ENCODE measurements around the gene OTOF. TPM values are rescaled to one million over a fixed set of nuclear protein-coding genes. Genes with fewer than 3 reads are reported as not detected.

OTOF gene
- total and polyA plus RNA-seq, 2 of the 13 experiments (the other 11 are each of a cell fraction or from before 2014, with no cell fraction given), result 0.04 TPM; not detected in 1

DNA sequence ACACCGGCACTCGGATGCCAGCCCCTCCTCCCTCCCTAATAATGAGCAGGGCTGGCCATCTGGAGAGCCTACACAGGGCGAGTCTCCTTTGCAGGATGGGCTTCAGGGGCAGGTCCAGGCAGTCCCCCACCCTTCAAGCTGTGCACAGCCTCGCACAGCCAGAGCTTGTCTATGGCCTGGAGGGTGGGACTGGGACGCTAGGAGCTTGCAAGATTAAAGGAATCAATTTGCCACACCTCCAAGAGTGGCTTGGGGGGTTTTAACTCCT lies 43.9 kb upstream of the OTOF start:
- Histone ChIP-seq H3K4me1 (ENCODE audit: insufficient read depth, low read length) (no peaks in the 10 kb centered on the region), H3K27me3 (ENCODE audit: control insufficient read depth in 1 of 2, insufficient read depth in 2 of 2, low read length in 2 of 2) (peaks cover 7 to 66% of the 10 kb centered on the region in 2 experiments; a peak in 3 of 5 replicates), H3K9ac (ENCODE audit: insufficient read depth, low read depth, low read length) (no peak overlapping the region), H4K20me1 (ENCODE audit: insufficient read depth, low read length) (no peaks in the 10 kb centered on the region), H3K9me3 (ENCODE audit: low read length) (no peaks in the 10 kb centered on the region), H3K36me3 (replicated peaks in 1 of 2; ENCODE audit: control insufficient read depth in 1 of 2, insufficient read depth in 2 of 2, low read length in 2 of 2) (no peaks in the 10 kb centered on the region), H2AFZ (ENCODE audit: low read length) (no peak overlapping the region), H3K4me3 (replicated peaks in 1 of 3; ENCODE audit: insufficient read depth in 1 of 3, low read depth in 2 of 3, low read length in 3 of 3) (no peak overlapping the region), H3K4me2 (ENCODE audit: low read depth, low read length) (no peak overlapping the region), H3K79me2 (ENCODE audit: insufficient read depth, low read length) (no peaks in the 10 kb centered on the region), H3K27ac (ENCODE audit: extremely low read length, insufficient read depth, low read length) (no peak overlapping the region)
- WGBS (ENCODE audit: low lambda C conversion rate), result 4% methylated on average over 5 of the region's 5 CpGs
- BruUV-seq (replicated peaks), result no TSS peak
- FAIRE-seq (no peak), DNase-seq (ENCODE audit: low spot score) (no peak), ATAC-seq (peak; percentile 12; the same call in 1 of the 3 replicates)
- ChIA-PET POLR2A (no interaction called here), CTCF (ENCODE audit: low intra/inter-chr PET ratio, low total read pairs) (interaction anchor here (1.4 kb wide), 1 partner anchor 56 kb away, joined by 12 read pairs; no protein-coding TSS in a partner anchor)
- no peak for TF ChIP-seq ZNF652 (CRISPR knock-in tag; IDR thresholded peaks at IDR 0.05; ENCODE audit: borderline replicate concordance, low read depth)
- TF ChIP-seq LBX2 (CRISPR knock-in tag; IDR thresholded peaks at IDR 0.05; ENCODE audit: borderline replicate concordance), result no peak
- no peak for TF ChIP-seq MTA3 (CRISPR knock-in tag; IDR thresholded peaks at IDR 0.05)
- TF ChIP-seq, protein P1, sequence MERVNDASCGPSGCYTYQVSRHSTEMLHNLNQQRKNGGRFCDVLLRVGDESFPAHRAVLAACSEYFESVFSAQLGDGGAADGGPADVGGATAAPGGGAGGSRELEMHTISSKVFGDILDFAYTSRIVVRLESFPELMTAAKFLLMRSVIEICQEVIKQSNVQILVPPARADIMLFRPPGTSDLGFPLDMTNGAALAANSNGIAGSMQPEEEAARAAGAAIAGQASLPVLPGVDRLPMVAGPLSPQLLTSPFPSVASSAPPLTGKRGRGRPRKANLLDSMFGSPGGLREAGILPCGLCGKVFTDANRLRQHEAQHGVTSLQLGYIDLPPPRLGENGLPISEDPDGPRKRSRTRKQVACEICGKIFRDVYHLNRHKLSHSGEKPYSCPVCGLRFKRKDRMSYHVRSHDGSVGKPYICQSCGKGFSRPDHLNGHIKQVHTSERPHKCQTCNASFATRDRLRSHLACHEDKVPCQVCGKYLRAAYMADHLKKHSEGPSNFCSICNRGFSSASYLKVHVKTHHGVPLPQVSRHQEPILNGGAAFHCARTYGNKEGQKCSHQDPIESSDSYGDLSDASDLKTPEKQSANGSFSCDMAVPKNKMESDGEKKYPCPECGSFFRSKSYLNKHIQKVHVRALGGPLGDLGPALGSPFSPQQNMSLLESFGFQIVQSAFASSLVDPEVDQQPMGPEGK (CRISPR knock-in tag; IDR thresholded peaks at IDR 0.05), result no peak
- TF ChIP-seq, protein P2, sequence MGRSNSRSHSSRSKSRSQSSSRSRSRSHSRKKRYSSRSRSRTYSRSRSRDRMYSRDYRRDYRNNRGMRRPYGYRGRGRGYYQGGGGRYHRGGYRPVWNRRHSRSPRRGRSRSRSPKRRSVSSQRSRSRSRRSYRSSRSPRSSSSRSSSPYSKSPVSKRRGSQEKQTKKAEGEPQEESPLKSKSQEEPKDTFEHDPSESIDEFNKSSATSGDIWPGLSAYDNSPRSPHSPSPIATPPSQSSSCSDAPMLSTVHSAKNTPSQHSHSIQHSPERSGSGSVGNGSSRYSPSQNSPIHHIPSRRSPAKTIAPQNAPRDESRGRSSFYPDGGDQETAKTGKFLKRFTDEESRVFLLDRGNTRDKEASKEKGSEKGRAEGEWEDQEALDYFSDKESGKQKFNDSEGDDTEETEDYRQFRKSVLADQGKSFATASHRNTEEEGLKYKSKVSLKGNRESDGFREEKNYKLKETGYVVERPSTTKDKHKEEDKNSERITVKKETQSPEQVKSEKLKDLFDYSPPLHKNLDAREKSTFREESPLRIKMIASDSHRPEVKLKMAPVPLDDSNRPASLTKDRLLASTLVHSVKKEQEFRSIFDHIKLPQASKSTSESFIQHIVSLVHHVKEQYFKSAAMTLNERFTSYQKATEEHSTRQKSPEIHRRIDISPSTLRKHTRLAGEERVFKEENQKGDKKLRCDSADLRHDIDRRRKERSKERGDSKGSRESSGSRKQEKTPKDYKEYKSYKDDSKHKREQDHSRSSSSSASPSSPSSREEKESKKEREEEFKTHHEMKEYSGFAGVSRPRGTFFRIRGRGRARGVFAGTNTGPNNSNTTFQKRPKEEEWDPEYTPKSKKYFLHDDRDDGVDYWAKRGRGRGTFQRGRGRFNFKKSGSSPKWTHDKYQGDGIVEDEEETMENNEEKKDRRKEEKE (IDR thresholded peaks at IDR 0.05), result no peak
- TF ChIP-seq ZNF230 (CRISPR knock-in tag; IDR thresholded peaks at IDR 0.05), result no peak
- TF ChIP-seq, protein P3, sequence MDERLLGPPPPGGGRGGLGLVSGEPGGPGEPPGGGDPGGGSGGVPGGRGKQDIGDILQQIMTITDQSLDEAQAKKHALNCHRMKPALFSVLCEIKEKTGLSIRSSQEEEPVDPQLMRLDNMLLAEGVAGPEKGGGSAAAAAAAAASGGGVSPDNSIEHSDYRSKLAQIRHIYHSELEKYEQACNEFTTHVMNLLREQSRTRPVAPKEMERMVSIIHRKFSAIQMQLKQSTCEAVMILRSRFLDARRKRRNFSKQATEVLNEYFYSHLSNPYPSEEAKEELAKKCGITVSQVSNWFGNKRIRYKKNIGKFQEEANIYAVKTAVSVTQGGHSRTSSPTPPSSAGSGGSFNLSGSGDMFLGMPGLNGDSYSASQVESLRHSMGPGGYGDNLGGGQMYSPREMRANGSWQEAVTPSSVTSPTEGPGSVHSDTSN (CRISPR knock-in tag; IDR thresholded peaks at IDR 0.05), result no peak
- no peak for TF ChIP-seq ZNF180 (CRISPR knock-in tag; IDR thresholded peaks at IDR 0.05; ENCODE audit: borderline replicate concordance, low read depth)
- TF ChIP-seq ZNF441 (CRISPR knock-in tag; IDR thresholded peaks at IDR 0.05; ENCODE audit: borderline replicate concordance), result no peak
- TF ChIP-seq PHF21A (CRISPR knock-in tag; IDR thresholded peaks at IDR 0.05), result no peak
- TF ChIP-seq ZNF431 (CRISPR knock-in tag; IDR thresholded peaks at IDR 0.05; ENCODE audit: borderline replicate concordance, low read depth), result no peak
- no peak for TF ChIP-seq POLR2AphosphoS2 (IDR thresholded peaks at IDR 0.05; ENCODE audit: low read depth, low read length)
- TF ChIP-seq NR2C2 (CRISPR knock-in tag; IDR thresholded peaks at IDR 0.05; ENCODE audit: borderline replicate concordance), result no peak
- TF ChIP-seq ZNF205 (CRISPR knock-in tag; IDR thresholded peaks at IDR 0.05), result no peak
- TF ChIP-seq IKZF1 (IDR thresholded peaks at IDR 0.05), result no peak
- TF ChIP-seq EEA1 (CRISPR knock-in tag; IDR thresholded peaks at IDR 0.05; ENCODE audit: borderline replicate concordance), result no peak
- in situ Hi-C loops (cut with HindIII; ENCODE audit: extremely low pct_ligation_motif_present, low pct_unique_long_range_greater_than_20kb) (loop anchor here (5.0 kb wide), 1 partner anchor 55 kb away; no protein-coding TSS in a partner anchor), intact Hi-C loops (cut with micrococcal nuclease; ENCODE audit: unreplicated experiment) (loop anchor here (1.0 kb wide), 1 partner anchor 56 kb away; no protein-coding TSS in a partner anchor)

All from HepG2 (cell line).